ENCODE results near the gene ZNF580.

The ZNF580 gene

DNA sequence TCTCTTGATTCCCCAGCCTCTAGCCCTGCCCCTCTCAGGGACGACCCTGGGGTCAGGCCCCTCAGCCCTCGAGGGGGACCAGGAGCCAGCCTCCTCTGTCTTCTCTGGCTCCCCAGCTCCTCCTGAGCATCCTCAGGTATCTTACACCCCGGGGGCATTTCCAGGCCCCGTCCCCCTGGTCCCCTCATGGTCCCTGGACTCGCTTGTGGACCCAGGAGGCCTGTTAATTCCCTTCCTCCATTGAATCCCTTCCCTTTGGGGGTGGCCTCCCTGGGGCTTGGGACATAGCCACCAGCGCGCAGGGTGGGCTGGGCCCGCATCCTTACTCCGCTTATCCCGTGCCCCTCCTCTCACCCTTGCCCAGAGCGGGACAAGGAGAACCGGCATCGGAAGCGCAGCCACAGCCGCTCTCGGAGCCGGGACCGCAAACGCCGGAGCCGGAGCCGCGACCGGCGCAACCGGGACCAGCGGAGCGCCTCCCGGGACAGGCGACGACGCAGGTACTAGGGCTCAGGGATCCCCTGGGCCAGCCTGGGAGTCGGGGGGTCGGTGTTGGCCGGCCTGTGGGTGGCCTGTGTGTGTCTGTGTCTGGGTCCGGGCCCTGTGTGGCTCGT, 18.2 kb downstream of the ZNF580 start:
- DNase-seq (ENCODE audit: low read depth in 1 of 2, low spot score in 1 of 2), result no peak

DNA sequence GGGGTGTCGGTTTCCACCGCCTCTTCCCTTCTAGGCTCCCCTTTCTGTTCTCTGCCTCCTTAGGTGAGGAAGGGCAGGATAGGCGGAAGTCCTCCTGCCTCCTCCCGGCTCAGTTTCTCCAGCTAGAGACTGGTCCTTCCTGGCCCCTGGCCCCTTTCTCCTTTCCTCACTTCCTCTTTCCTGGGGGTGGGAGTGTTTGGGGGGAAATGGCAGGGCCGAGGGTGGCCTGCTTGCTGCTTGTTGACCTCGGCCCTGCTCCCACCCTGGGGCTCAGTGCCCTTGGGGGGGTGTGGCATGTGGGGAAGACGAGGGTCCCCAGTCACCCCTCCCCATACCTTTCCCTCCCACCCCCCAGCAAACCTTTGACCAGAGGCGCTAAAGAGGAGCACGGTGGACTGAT, 19.0 kb downstream of the ZNF580 start:
- no peak for DNase-seq (ENCODE audit: low read depth in 1 of 2, low spot score in 1 of 2)

DNA sequence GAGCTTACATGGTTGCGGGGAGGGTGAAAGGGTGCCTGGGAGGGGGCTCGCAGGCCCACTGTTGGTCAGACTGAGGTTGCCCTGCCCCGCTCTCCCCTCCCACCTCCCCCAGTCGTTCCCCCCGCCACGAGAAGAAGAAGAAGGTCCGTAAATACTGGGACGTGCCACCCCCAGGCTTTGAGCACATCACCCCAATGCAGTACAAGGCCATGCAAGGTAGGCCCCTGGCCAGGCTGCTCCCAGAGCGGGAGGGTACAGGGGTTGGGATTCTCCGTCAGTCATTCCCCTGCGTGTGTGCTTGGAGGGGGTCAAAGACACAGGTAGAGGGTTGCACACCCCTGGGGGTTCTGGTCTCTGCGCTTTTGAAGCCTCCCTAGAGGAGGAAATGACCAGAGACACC, 19.6 kb downstream of the ZNF580 start:
- no peak for DNase-seq (ENCODE audit: low read depth in 1 of 2, low spot score in 1 of 2)

DNA sequence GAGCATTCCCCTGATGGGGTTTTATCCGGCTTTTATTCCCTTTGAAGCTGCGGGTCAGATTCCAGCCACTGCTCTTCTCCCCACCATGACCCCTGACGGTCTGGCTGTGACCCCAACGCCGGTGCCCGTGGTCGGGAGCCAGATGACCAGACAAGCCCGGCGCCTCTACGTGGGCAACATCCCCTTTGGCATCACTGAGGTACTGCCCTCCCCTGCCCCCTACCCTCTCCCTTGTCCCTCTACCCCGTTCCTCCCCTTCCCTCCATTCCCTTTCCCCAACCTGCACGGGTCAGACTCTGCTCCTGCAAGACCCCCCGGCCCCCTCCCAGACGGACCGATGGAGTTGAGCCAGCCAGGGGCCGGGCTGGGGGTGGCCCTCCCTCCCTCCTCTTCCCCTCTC, 20.2 kb downstream of the ZNF580 start:
- DNase-seq (ENCODE audit: low read depth in 1 of 2, low spot score in 1 of 2), result no peak

DNA sequence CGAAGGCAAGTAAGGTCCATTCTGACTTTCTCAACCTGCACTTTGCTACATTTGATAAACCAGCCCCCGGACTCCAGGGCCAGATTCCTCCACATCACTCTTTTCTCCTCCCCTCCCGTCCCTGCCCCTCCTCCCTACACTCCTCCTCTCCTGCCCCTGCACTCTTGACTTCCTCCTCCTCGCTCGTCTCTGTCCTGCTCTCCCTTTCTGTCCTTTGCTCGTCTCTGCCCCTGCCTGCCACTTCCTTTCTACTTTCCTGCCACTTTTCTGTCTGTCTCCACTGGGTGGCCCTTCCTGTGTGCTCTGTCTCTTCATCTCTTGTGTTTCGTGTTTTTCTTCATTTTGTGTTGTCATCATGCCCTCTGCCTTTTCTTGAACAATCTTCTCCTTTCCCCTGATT, 21.0 kb downstream of the ZNF580 start:
- no peak for DNase-seq (ENCODE audit: low read depth in 1 of 2, low spot score in 1 of 2)

DNA sequence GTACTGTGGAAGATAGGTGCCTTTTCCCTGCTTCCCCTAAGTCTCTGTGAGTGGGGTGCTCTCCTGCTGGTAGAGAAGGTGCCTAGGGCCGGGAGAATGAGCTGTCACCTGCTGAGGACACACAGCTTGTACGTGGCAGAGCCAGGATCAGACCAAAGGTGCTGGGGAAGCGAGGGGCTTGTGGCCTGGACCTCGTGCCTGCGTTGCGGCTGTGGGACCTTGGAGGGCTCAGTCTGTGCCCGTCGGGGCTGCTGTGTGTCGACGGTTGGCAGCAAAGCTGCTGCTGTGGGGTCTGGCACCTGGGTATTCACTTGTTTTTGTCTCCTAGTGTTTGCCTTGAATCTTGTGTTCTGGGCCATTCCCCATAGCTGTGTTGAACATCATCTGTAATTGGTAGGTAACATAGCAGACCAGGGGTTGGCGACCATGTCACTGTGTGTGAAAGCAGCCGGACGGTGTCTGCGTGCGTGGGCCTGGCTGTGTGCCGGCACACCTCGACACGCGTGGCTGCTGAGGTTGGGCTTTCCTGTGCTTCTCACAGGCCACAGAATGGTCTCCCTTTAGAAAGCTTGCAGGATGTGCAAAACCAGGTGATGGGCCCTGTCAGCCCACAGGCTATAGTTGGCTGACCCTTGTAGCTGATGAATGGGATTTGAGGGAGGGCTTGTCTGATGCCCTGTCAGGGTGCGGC, 23.2 kb downstream of the ZNF580 start:
- DNase-seq (ENCODE audit: low read depth in 1 of 2, low spot score in 1 of 2), result no peak

DNA sequence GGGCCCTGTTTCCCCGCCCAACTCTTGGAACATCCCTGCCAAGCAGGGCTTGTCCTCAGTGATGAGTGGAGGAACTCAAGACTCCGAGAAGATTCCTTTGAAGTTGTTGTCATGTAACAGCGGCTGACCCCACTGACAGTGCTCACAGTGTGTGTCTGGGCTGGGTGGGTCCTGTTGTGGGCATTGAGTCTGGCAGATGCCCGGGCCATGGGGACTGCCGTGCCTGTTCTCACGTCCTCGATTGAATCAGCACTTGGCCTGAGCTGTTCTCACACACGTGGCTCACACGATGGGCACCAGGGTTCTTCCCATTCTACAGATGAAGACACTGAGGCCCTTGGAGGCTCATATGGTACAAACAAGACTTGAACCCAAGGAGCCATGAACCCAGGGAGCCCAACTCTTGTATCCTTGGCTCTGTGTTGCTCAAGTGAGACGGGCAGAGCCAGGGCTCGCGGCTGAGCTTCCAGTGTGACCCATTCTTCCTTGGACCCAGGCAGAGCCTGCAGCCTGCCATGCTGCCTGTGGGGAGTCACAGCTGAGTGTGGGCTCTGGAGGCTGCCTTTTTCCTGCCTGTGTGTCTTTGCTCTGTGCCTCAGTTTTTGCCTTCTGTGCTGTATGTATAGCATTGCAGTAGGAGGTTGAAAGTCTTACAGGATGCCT, 25.7 kb downstream of the ZNF580 start:
- no peak for DNase-seq (ENCODE audit: low read depth in 1 of 2, low spot score in 1 of 2)

DNA sequence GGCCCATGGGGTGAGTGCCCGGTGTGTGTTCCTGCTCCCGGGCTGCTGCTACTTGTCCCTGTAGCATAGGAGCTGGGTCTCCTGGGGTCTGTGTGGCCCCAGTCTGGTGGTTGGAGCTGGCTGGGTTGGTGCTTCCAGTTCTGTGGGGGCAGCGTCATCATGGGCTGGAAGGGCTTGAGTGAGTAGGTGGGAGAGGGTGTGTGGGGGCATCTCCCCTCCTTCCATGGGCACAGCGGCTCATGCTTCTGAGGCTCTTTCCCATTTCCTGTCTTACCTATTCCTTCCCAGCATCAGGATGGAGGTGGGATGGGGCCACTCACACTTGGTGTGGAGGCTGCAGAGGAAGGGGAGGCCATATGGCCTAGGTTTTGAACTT, 26.2 kb downstream of the ZNF580 start:
- no peak for DNase-seq (ENCODE audit: low read depth in 1 of 2, low spot score in 1 of 2)

DNA sequence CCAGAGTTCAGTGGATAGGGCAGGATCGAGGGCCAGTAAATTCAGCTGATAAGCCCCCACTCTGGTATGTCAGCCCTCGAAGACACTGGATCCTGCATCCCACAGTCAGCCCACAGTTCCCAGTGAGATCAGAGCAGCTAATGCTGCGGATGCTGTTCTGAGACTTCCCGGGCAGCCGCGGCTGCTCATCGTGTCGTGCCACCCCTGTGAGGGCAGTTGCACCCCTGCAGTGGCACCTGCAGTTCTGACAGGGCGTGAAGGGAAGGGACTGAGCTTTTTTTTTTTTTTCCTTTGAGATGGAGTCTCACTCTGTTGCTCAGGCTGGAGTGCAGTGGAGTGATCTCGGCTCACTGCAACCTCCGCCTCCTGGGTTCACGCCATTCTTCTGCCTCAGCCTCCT, 26.7 kb downstream of the ZNF580 start:
- DNase-seq (ENCODE audit: low read depth in 1 of 2, low spot score in 1 of 2), result no peak

DNA sequence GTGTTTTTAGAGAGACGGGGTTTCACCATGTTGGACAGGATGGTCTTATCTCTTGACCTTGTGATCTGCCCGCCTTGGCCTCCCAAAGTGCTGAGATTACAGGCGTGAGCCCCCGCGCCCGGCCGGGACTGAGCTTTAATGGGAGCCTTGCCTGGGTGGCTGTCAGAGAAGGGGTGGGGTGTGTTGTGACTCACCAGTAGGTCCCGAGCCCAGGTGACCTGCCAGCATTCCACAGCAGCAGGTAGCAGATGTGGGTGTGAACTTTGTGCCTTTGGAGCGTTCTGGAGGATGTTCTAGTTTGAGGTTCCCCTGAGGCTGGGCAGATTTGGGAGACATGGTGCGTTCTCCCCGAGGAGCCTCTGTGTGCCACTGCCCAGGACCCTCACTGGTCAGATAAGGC, 27.2 kb downstream of the ZNF580 start:
- no peak for DNase-seq (ENCODE audit: low read depth in 1 of 2, low spot score in 1 of 2)

DNA sequence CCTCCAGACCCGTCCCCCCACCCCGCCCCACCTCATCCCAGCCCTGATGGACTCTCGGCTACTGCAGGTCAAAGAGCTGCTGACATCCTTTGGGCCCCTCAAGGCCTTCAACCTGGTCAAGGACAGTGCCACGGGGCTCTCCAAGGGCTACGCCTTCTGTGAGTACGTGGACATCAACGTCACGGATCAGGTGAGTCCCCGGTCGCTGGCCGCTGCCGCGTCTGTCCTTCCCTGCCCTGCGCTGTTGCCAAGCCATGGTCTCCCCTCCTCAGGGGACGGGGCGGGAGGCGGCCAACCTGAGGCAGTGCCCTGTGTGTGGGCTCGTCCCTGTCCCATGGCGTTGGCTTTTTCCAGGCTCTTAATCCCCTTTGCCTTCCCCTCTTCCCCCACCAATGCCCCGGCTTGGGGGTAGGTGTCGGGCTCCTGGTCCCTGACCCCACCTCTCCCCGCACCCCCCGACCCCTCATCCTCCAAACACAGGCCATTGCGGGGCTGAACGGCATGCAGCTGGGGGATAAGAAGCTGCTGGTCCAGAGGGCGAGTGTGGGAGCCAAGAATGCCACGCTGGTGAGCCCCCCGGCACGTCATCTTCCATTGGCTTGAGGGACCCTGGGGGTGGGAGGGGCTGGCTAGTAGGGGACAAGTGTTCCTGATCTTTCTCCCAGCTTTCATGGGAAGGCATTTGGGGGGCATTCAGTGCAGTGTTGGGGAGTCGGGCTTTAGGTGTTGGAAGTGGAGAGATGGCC, 28.0 kb downstream of the ZNF580 start:
- DNase-seq (ENCODE audit: low read depth in 1 of 2, low spot score in 1 of 2), result no peak

DNA sequence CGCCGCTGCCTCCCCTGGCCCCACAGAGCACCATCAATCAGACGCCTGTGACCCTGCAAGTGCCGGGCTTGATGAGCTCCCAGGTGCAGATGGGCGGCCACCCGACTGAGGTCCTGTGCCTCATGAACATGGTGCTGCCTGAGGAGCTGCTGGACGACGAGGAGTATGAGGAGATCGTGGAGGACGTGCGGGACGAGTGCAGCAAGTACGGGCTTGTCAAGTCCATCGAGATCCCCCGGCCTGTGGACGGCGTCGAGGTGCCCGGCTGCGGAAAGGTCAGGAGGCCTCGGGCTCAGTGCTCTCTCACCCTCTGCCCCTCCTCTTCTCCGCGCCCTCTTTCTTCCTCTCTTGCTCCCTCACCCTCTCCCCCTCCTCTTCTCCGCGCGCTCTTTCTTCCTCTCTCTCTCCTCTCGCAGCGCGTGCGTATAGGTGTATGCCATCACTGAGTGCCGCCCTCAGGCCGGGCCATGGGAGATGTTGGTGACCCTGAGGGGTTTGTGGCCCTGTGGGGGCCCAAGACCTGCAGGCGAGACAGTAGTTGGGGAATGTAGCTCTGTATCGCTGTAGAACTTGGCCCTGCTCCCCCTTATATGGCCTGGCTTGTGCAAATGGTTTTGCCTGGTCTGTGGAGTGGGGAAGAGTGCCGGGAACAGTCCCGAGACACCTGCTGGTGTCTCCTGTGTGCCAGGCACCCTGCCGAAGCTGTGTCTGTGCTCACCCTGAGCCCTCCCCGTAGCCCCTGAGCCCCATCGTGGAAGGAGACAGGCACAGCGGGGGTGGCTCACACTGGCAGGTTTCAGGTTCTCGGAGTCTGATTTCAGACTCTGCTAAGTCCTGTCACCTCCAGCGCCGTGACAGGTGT, 28.8 kb downstream of the ZNF580 start:
- no peak for DNase-seq (ENCODE audit: low read depth in 1 of 2, low spot score in 1 of 2)

DNA sequence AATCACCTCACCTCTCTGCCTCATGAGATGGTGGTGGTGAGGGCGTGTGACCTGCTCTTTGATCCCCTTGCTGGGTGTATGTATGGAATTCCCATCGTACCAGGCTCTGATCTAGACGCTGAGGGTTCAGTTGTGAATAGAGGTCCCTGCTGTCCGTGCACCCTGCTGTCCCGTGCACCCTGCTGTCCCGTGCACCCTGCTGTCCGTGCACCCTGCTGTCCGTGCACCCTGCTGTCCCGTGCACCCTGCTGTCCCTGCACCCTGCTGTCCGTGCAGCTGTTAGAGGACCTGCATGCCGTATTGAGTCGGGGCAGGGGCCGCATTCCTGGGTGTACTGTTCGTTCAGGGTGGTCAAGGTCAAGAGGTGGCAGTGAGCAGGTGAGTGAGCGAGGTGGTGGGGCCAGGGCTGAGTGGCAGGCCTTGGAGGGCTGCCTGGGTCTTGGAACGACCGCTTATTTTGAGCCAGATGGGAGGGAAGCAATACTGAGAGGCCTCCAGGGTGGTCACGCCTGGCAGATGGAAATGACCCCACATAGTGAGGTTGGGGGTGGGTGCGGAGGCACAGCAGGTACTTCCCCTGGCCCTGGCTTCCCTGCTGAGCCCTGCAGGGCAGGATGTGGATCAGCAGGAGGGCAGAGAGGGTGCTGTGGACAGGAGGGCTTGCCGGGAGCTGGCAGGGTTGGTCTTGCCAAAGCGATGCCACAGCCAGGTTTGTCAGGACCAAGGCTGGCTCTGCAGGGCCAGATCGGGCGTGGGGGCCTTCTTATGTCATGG, 29.7 kb downstream of the ZNF580 start:
- DNase-seq (ENCODE audit: low read depth in 1 of 2, low spot score in 1 of 2), result no peak

DNA sequence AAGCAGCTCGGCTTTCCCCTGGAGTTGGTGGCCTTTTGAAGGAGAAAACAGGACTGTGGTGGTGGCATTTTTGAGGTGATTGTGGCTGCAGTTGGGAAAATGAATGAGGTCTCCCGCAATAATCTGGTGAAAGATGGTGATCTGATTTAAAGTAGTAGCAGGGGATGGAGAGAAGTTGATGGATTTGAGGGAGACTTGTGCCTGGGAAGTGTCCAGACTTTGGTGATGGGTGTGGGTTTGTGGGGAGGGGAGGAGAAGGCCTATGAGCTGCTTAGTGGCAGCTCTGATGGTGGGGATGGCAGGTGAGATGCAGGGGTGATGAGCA, 30.2 kb downstream of the ZNF580 start:
- no peak for DNase-seq (ENCODE audit: low read depth in 1 of 2, low spot score in 1 of 2)

DNA sequence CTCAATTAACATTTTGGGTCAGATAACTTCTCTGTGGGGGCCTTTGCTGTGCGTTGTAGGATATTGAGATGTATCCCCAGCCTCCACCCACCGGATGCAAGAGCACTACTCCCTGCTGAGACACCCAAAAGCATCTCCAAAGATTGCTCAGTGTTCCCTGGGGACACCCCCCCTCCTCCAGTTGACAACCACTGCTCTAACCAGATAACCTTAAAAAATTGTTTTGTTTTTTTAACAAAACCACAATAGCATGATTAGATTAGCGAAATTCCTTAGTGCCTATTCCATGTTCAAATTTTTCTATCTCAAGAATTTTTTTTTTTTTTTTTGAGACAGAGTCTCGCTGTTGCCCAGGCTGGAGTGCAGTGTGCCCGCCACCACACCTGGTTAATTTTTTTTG, 31.6 kb downstream of the ZNF580 start:
- DNase-seq (ENCODE audit: low read depth in 1 of 2, low spot score in 1 of 2), result no peak

DNA sequence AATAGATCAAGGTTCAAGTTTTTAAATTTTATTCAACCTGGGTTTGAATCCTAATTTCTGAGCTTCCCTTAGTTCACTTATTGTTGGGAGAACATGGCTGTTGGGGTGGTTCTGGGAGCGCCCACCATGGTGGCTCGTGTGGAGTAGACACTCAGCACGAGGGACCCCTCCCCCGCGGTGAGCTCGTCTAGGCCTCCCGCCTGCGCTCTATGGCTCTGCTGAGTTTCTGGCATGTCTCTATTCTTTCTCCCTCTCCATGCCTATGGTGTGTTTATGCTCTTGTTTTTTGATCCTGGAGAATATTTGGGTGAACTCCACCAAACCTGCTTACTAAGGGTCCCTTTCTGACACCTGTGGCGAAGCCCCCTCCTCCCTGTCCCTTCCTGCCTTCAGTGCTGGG, 32.7 kb downstream of the ZNF580 start:
- no peak for DNase-seq (ENCODE audit: low read depth in 1 of 2, low spot score in 1 of 2)

DNA sequence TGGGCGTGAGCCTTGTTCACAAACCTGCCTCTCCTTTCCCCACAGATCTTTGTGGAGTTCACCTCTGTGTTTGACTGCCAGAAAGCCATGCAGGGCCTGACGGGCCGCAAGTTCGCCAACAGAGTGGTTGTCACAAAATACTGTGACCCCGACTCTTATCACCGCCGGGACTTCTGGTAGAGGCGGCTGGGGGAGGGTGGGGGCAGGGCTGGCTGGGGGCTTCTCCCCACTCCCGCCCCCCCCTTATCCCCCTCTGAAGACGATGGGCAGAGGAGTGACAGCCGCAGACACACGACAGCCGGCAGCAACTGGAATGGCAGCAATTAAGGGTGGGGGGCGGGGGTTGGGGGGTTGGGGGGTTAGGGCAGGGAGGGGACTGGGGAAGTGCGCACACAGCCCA, 33.1 kb downstream of the ZNF580 start:
- DNase-seq (ENCODE audit: low read depth in 1 of 2, low spot score in 1 of 2), result no peak

DNA sequence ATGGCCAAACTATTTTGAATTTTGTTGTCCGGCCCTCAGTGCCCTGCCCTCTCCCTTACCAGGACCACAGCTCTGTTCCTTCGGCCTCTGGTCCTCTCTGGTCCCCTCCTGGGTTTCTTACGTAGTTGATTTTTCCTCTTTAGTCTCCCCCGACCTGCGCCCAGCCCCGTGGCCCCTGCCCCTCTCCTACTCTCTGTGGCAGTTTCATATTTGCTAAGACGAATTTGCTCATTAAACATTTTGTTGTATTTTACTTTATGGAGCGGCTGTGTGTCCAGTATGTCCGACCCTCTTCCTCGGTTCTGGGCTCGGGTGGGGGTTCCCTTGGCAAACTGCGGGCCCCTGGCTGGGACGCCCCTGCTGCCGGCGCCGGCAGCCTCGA, 33.6 kb downstream of the ZNF580 start:
- no peak for DNase-seq (ENCODE audit: low read depth in 1 of 2, low spot score in 1 of 2)

DNA sequence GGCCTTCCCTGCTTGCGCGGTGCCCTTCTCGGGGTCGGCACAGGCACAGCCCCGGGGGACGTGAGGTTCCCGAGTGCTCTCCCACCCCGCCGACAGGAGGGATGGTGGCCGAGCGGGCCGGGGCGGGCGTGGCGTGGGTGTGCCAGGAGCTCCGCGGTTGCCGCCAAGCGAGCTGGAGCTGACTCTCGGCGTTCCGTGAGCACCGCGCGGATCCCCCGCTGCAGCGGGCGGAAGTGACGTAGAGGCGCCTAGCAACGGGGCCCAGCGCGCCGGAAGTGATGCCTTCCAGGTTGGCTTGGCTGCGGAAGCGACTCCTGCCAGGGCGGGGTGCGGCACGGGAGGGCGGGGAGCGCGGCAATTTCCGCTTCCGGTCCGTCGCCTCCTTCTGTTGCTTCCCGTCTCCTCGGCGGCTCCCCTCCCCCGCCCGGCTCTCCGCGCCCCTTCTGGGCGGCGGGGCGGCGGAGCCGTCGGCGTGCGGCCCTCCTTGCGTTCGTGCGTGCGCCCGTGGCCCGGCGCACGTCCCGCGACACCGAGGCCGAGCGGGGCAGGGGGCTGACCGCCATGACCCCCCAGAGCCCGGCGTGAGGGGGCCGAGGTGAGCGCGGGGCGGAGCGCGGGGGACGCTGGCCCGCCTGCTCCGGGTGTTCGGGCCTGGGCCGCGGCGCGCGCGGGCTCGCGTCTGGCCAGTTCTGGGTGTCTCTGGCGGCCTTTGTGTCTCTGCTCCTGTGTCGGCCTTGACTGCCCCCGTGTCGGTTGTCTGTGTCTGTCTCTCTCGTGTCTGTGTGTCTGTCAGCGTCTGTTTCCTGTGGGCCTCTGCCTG, 34.2 kb downstream of the ZNF580 start, which contains the start of gene EPN1:
EPN1 (plus strand) TSS at position 386 of the 820 bp plus-strand sequence. CDS start 3,402 bp downstream, outside the sequence.
- peak; percentile 96 to 98 for DNase-seq (ENCODE audit: low read depth in 1 of 2, low spot score in 1 of 2)
